Measurements from ENCODE around the gene YWHAB.
"Not testable (repeated sequence)": the region's sequence is repeated elsewhere in the genome, so short reads cannot be mapped to it uniquely, and the experiment has no call there.

Gene YWHAB

DNA sequence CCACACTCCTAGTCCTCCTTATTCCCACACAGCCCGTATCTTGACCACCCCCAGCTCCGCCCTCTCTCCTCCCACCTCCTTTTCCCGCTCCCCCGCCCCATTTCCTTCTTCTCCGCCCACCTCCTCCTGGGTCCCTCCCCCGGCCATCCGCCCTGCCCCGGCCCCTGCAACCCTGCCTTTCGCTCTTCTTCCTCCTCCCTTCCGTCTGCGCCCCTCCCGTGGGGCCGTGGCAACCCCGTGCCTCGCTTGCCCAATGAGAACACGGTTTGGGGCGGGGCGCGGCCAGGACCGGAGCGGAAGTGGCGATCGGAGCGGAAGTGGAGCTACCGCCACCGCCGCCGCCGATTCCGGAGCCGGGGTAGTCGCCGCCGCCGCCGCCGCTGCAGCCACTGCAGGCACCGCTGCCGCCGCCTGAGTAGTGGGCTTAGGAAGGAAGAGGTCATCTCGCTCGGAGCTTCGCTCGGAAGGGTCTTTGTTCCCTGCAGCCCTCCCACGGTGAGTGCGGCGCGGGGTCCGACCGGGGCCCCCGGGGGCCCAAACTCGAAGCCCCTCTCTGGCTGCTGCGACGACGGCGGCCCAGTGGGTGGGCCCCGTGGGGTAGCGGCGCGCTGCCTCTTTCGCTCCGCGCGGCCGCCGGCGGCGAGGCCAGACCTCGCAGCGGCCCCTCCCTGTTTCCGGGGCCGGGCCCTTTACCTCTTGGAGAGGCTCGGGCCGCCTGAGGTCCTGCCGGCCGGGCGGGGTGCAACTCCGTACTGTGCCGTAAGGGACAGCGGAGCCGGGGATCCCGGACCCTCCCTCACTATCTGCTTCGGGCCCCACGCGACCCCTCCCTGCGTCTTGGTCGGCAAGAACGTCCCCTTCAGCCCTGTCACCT, at the start of gene YWHAB:
TSS of gene YWHAB (plus strand) at position 314 of the 874 bp plus-strand sequence. CDS start 15,829 bp downstream, outside the sequence.
- peak; percentile 98 to 99 for DNase-seq

DNA sequence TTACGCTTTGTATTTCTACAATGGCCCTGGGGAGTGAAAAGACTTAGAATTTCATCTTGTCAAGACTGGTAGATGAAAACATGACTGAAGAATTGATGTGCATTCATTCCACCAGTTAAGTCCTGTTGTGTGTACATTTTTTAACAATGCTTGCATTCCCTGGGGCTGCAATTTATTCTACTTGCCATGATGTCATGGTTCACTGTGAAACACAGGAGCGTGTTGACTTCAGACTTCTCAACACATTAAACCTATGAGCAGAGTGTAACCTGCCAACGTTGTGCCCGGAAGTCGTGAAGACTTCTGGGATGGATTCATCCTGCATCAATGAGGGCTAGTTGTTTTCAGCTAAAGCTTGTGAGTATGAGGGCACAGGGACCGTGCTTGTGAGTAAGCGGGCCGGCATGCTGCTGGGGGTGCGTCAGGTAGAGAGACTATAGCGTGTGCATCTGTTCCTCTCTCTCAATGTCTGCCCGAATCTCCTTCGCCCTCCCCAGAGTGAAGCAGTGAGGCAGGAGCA, 48.8 kb upstream of the YWHAB start:
- DNase-seq: no peak

DNA sequence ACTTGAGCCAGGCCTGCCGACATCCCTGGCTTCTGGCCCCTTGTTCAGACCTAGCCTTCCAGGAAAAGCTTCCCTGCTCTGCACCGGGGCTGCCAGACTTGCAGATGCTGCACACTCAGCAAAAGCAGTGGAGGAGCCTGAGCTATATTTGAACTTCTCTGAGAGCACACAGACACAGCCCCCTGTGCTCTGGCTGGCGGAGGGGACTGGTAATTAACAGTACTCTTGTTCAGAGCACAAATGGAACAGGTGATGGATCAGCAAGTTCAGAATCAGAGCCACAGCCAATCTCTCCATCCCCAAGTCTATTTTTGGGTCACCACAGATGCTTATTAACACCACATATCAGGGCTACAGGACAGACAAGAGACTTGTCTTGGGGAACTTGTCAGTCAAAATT, 47.6 kb upstream of the YWHAB start:
- DNase-seq: no peak

- no peak for DNase-seq
Measured at GRCh38 chr20:44838521-44838920, 47.0 kb upstream of the YWHAB start.

GRCh38 chr20:44839481-44839880, 46.0 kb upstream of the YWHAB start:
- no peak for DNase-seq

GRCh38 chr20:44840826-44841225, 44.7 kb upstream of the YWHAB start:
- no peak for DNase-seq

DNA sequence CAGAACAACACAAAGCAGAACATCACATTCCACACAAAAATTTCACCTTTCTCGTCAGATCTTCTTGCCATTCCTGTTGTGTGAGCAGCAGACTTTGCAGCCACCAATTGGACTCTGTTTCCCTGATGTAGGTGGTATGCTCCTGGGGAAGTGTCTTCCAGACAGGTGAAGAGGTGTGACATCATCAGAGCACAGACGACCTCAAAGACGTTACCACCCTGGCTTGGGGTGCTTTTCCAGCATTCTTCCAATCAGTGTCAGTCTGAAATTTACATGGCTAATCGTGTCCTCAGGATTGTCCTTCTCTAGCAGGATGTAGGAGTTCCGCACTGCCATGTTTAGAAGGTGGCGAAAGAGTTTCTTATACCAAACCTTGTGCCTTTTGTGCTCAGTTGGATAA, 43.5 kb upstream of the YWHAB start:
- DNase-seq: no peak

- DNase-seq: no peak
Measured at GRCh38 chr20:44843876-44844275, 41.6 kb upstream of the YWHAB start.

DNA sequence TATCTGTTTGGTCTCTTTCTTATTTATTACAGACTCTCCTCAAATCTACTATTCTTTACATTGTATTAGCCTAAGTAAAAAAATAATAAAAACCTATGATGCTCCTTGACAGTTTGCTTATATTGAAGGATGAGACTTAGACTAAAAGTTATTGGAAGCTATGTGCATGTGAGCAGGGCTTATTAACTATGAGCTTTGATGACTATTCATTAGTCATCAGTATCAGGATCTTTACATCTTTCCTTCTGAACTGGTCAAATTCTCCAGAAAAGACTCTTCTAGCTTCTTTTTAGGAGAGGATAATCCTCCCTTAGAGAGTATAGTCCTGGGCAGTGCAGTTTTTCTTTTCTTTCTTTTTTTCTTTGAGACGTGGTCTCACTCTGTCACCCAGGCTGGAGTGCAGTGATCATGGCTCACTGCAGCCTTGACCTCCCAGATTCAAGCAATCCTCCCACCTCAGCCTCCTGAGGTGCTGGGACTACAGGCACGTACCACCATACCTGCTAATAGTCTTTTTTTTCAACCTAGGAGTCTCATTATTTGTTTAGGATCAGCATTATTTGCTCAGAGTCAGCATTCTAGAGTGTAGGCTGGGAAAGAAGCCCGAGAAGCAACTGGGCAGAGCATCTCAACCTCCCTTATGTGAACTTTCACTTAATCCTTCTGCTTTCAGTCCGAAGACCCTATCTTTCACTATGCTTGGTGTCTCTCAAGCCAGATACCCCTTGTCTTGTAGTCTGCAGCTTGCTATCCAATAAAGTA, 37.1 kb upstream of the YWHAB start:
- no peak for DNase-seq

DNA sequence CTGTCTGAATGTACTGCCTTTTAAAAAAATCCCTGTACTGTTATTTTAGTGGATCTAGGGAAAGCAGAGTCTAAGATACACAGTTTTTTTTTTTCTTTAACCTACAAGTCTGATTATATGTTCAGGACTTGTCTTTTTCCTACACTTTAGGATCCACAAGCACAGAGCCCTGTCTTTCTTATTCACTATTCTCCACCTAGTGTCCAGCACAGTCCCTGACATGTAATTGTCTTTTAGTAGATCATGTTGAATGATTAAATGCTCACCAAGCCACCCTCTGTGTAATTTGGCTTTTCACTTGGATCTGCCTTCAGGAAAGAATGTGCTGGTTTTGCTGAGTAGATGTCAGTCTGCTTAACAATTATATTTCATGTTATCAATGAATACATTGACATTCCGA, 35.8 kb upstream of the YWHAB start:
- no peak for DNase-seq

DNA sequence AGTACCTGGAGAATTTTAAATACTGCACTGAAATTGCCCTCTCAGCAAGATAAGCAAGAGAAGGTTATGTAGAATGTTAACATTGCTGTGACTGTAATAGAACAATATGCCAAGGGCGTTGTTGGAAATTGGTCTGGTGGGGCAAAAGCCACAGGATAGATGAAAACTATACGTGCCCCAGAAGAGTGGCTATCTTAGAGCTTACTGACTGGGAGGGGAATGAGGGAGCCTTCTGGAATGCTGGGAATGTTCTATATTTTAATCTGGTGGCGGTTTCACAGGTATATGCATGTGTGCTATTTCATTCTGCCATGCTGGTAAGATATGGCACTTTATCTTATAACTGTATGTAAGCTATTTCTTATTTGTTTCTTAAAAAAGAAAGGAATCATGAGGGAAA, 35.2 kb upstream of the YWHAB start:
- no peak for DNase-seq

DNA sequence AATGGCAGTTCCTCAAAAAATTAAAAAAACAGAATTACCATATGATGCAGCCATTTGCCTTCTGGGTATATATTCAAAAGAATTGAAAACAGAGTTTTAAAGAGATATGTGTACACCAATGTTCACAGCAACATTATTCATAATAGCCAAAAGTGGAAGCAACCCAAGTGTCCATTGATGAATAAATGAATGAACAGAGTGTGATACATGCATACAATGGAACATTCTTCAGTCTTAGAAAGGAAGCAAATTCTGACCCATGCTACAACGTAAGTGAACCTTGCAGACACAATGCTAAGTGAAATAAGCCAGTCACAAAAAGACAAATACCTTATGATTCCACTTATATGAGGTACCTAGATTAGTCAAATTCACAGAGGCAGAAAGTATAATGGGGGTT, 34.7 kb upstream of the YWHAB start:
- DNase-seq: no peak

GRCh38 chr20:44851545-44851944, 34.0 kb upstream of the YWHAB start:
- no peak for DNase-seq

DNA sequence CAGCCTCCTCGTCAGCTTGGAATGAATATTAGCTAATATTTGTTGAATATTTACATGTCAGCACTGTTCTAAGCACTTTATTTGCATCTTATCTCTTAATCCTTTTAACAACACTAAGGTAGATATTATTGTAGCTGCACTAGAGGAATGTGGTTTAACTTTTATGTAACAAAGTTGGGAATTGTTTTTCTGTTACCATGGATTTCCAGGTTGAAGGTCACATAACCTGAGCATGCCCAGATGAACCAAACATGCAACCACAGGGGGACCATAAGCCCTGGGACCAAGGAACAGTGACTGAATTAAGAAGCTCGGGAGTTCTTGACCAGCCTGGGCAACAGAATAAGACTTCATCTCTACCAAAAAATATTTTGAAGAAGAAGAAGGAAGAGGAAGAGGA, 29.1 kb upstream of the YWHAB start:
- no peak for DNase-seq

DNA sequence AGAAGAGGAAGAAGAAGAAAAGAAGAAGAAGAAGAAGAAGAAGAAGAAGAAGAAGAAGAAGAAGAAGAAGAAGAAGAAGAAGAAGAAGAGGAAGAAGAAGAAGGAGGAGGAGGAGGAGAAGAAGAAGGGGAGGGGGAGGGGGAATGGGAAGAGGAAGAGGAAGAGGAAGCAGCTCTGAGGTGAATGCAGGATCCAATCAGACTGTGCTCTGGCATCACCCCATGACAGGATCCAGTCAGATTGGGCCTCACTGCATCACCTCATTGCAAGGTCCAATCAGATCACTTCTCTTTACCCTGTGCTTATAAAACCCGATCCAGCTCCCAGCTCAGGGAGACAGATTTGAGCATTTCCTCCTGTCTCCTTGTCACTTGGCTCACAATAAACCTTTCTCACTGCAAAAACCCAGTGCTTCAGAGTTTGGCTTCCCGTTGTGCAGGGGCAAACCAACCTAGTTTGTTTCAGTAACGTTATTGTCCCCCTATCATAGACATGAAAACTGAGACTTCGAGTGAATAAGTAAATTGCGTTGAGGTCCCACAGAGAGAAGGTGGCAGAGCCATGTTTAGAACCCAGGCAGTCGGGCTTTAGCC, 28.6 kb upstream of the YWHAB start:
- no peak for DNase-seq

DNA sequence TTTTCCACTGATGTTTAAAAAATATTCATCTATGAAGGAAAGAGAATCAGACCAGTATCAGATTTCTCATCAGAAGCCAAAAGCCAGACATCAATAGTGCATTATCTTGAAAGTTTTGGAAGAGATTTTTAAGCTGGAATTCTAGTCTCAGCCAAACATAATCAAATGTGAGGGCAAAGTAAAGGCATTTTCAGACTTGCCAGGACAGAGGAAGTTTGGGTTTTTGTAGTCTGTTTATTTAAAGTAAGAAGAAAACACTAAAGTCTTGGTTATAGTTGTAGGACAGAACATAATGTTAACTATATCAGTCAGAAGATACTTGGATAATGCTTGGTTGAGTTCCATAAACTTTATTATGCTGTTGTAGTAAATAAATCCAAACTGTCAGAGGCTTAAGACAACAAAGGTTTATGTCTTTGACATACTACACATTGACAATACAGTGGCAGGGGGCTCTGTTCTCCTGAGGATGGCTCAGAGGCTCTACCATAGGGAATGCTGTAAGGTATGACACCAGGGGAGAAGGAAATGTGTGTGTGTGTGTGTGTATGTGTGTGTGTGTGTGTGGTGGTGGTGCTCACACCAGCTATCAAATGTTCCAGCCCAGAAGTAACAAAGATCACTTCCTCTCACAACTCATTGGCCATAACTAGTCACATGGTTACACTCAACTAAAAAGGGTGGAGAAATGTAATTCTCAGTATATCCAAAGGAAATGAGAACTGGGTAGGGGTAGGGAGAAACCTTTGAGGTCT, 26.7 kb upstream of the YWHAB start:
- no peak for DNase-seq

DNA sequence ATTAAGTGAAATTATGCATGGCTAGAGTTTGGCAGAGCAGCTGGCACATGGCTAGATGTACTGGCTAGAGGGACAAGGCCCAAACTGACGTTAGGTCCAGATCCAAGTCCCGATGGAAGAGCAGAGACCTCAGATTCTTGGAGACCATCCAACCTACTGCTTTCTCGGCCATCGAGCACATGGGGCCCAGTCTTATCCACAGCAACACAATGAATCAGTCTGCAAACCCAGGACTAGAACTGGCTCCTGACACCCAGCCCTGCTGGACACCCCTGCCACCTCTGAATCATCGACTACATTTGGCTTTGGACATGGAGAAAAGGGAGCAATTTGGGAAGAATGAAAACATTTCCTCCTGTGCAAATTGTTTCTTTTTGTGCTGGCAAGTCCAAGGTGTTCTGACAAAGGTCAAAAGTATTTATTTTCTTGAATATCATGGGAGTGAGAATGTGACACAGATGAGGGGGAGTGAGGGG, 23.9 kb upstream of the YWHAB start:
- no peak for DNase-seq

- no peak for DNase-seq
Measured at GRCh38 chr20:44862286-44862685, 23.2 kb upstream of the YWHAB start.

GRCh38 chr20:44863365-44864084, 22.0 kb upstream of the YWHAB start:
- not testable (repeated sequence) for DNase-seq

DNA sequence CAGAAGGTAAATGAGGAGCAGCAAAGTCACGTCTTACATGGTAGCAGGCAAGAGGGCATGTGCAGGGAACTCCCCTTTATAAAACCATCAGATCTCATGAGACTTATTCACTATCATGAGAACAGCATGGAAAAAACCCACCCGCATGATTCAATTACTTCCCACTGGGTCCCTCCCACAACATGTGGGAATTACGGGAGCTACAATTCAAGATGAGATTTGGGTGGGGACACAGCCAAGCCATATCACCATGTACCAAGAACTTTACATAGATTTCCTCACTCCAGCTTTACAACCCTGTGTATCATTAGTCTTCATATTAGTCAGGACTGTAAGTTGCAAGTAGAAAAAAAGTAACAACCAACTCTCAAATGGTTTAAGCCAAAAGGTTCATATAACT, 21.0 kb upstream of the YWHAB start:
- DNase-seq: not testable (repeated sequence)

DNA sequence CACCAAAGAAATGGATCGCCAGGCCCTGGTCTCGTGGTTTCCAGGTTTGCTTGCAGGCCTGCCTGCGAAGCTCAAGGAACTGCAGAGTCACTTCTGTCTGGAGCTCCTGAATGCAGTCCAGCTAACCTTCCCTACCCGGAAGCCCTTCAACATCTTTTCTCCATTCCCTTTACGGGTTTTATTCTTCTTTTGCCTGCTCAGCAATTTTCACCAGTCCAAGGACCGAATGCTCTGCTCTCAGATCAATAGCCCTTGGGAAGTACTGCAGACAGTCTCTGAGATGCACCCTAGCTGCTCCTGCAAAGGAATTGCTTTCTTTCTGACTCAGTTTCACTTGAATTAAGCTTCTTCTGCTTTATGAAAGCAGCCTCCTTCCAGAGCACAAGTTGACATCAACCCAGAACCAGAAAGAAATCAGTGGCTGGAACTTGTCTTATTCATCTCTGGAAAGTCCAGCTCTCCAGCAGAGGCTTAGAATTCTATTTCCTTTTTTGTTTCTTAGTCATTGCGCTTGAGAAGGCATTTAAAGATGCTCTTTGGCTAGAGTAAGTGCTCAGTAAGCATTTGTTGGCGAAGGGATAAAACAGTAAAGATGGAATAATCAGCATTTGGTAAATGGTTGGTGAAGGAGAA, 18.7 kb upstream of the YWHAB start:
- no peak for DNase-seq
